ENCODE data around the gene GBF1. TPM values are rescaled to one million over a fixed set of nuclear protein-coding genes. Genes with fewer than 3 reads are reported as not detected.

Gene GBF1
- total and polyA plus RNA-seq, 2 donors (not counting 1 experiment from before 2014, with no cell fraction given), result 20.8 to 39.3 TPM

GRCh38 chr10:102310361-102311024, 65.2 kb downstream of the GBF1 start:
- H3K27ac ChIP-seq (ENCODE audit: low read length in 2 of 2), result no peak overlapping the region
- H3K4me2 ChIP-seq (replicated peaks; ENCODE audit: low read depth, low read length, poor library complexity, severe bottlenecking), result no peak overlapping the region
- 100% methylated on average over 1 of the region's 4 CpGs for WGBS (ENCODE audit: insufficient coverage)
- ChIA-PET CTCF (no interaction called here), POLR2A (no interaction called here)
- H2AFZ ChIP-seq (ENCODE audit: insufficient read depth, low read depth, low read length, poor library complexity, severe bottlenecking), result no peak overlapping the region
- no peaks in the 10 kb centered on the region for H3K9me3 ChIP-seq (ENCODE audit: control extremely low read depth in 1 of 3, control insufficient read depth in 2 of 3, insufficient read depth in 1 of 3, low read length in 2 of 3)
- peaks cover 0 to 7% of the 10 kb centered on the region in 2 experiments for H3K36me3 ChIP-seq (replicated peaks in 1 of 2; ENCODE audit: control extremely low read depth in 1 of 2, control insufficient read depth in 1 of 2, extremely low read depth in 1 of 2, insufficient read depth in 2 of 2, low read length in 1 of 2)
- no peak overlapping the region for H3K9ac ChIP-seq (ENCODE audit: low read length)
- H3K27me3 ChIP-seq (replicated peaks in 1 of 4; ENCODE audit: control extremely low read depth in 1 of 4, control insufficient read depth in 3 of 4, insufficient read depth in 4 of 4, low read length in 3 of 4), result no peaks in the 10 kb centered on the region
- no peaks in the 10 kb centered on the region for H3K4me1 ChIP-seq (ENCODE audit: control insufficient read depth in 2 of 2, insufficient read depth in 2 of 2, low read length in 2 of 2)
- ATAC-seq (ENCODE audit: low read depth) (no peak), DNase-seq (no peak)
- intact Hi-C loops (cut with micrococcal nuclease), result no loop called here
- no peak overlapping the region for H3K4me3 ChIP-seq (ENCODE audit: control extremely low read depth in 1 of 5, extremely low read depth in 1 of 5, insufficient read depth in 1 of 5, low read depth in 2 of 5, low read length in 4 of 5)
- H4K20me1 ChIP-seq (ENCODE audit: control insufficient read depth, insufficient read depth, low read length, poor library complexity, severe bottlenecking), result peaks cover 55% of the 10 kb centered on the region
- TF ChIP-seq EZH2 (IDR thresholded peaks at IDR 0.05; ENCODE audit: borderline replicate concordance, insufficient read depth, low read depth, low read length, poor library complexity, severe bottlenecking) (no peak), CTCF (IDR thresholded peaks at IDR 0.05) (no peak)
- Mint-ChIP-seq H3K27ac (no peak overlapping the region), H3K9me3 (ENCODE audit: insufficient read depth) (no peaks in the 10 kb centered on the region), H3K4me1 (peaks cover 15% of the 10 kb centered on the region), H3K4me3 (no peak overlapping the region), H3K27me3 (no peaks in the 10 kb centered on the region)
- H3K79me2 ChIP-seq (ENCODE audit: control insufficient read depth, insufficient read depth, low read length), result peaks cover 50% of the 10 kb centered on the region

DNA sequence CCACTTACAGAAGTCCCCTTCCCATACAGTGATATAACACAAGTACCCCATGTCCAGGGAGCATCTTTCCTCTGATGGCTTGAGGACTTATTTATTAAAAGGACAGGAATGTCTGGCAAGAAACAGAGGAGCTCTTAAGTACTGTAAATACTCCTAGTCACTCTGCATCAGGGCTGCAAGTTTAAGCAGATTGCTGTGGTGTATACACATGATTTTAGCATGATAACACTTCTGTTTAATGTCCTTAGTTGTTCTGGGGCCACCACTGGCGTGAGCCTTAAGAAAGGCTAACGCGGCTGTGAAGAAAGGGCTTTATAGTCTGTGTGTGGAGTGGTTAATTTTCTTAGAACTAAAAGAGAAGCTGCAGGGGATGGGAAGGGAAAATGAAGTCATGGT, 65.7 kb downstream of the GBF1 start:
- H4K20me1 ChIP-seq (ENCODE audit: control insufficient read depth, insufficient read depth, low read length, poor library complexity, severe bottlenecking), result peaks cover 52% of the 10 kb centered on the region
- peaks cover 15% of the 10 kb centered on the region for H3K4me1 Mint-ChIP-seq

More for the DNA sequence above, 65.7 kb downstream of the GBF1 start:
- Histone ChIP-seq H3K27me3 (replicated peaks in 1 of 4; ENCODE audit: control extremely low read depth in 1 of 4, control insufficient read depth in 3 of 4, insufficient read depth in 4 of 4, low read length in 3 of 4) (no peaks in the 10 kb centered on the region), H3K9ac (ENCODE audit: low read length) (no peak overlapping the region), H3K4me3 (ENCODE audit: control extremely low read depth in 1 of 5, extremely low read depth in 1 of 5, insufficient read depth in 1 of 5, low read depth in 2 of 5, low read length in 4 of 5) (no peak overlapping the region), H3K9me3 (ENCODE audit: control extremely low read depth in 1 of 3, control insufficient read depth in 2 of 3, insufficient read depth in 1 of 3, low read length in 2 of 3) (no peaks in the 10 kb centered on the region), H3K36me3 (replicated peaks in 1 of 2; ENCODE audit: control extremely low read depth in 1 of 2, control insufficient read depth in 1 of 2, extremely low read depth in 1 of 2, insufficient read depth in 2 of 2, low read length in 1 of 2) (peaks cover 0 to 9% of the 10 kb centered on the region in 2 experiments), H3K27ac (ENCODE audit: low read length in 2 of 2) (no peak overlapping the region), H2AFZ (ENCODE audit: insufficient read depth, low read depth, low read length, poor library complexity, severe bottlenecking) (no peak overlapping the region), H3K79me2 (ENCODE audit: control insufficient read depth, insufficient read depth, low read length) (peaks cover 46% of the 10 kb centered on the region), H3K4me2 (replicated peaks; ENCODE audit: low read depth, low read length, poor library complexity, severe bottlenecking) (no peak overlapping the region), H3K4me1 (ENCODE audit: control insufficient read depth in 2 of 2, insufficient read depth in 2 of 2, low read length in 2 of 2) (no peaks in the 10 kb centered on the region)
- Mint-ChIP-seq H3K27me3 (no peaks in the 10 kb centered on the region), H3K9me3 (ENCODE audit: insufficient read depth) (no peaks in the 10 kb centered on the region), H3K4me3 (no peak overlapping the region), H3K27ac (no peak overlapping the region)
- DNase-seq (no peak), ATAC-seq (ENCODE audit: low read depth) (no peak)
- TF ChIP-seq EZH2 (IDR thresholded peaks at IDR 0.05; ENCODE audit: borderline replicate concordance, insufficient read depth, low read depth, low read length, poor library complexity, severe bottlenecking) (no peak), CTCF (IDR thresholded peaks at IDR 0.05) (no peak)
- POLR2A ChIA-PET, result no interaction called here
- CTCF ChIA-PET, result interaction anchor here (1.2 kb wide), 1 partner anchor 40 kb away, joined by 4 read pairs; no protein-coding TSS in a partner anchor
- intact Hi-C loops (cut with micrococcal nuclease), result no loop called here
- 100% methylated on average over 3 of the region's 3 CpGs for WGBS (ENCODE audit: insufficient coverage)
